ENCODE data around the gene CHRNA1.

Gene CHRNA1

DNA sequence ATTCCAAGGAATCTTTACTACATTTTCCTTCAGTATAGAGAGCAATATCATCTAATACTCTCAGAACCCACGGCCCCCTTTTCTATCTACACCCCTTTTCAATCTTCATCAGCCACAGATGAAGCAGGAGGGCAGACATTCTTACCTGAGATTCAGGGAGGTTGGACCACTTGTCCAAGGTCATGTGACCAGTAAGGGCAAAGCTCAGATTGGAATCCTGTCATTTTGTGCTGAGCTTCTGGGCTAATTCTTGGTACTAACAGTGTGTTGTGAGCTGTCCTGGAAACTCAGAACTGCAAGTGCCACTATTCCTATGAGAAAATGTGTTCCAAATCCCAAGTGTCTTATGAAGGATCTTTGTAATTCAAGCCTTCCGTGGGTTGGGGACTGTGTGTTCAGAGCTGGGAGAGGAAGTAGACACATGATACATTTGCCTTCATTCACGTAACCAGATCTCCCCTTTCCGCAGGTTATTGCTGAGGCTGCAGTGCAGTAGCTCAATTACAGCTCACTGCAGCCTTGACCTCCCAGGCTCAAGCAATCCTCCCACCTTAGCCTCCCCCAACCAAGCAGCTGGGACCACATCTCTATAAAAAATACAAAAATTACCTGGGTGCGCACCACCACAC, 3.3 kb downstream of the CHRNA1 start:
- DNase-seq (ENCODE audit: extremely low read depth, low read depth): no peak
- TF ChIP-seq, protein P1, sequence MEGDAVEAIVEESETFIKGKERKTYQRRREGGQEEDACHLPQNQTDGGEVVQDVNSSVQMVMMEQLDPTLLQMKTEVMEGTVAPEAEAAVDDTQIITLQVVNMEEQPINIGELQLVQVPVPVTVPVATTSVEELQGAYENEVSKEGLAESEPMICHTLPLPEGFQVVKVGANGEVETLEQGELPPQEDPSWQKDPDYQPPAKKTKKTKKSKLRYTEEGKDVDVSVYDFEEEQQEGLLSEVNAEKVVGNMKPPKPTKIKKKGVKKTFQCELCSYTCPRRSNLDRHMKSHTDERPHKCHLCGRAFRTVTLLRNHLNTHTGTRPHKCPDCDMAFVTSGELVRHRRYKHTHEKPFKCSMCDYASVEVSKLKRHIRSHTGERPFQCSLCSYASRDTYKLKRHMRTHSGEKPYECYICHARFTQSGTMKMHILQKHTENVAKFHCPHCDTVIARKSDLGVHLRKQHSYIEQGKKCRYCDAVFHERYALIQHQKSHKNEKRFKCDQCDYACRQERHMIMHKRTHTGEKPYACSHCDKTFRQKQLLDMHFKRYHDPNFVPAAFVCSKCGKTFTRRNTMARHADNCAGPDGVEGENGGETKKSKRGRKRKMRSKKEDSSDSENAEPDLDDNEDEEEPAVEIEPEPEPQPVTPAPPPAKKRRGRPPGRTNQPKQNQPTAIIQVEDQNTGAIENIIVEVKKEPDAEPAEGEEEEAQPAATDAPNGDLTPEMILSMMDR (IDR thresholded peaks at IDR 0.05; ENCODE audit: low read depth, low read length): no peak

DNA sequence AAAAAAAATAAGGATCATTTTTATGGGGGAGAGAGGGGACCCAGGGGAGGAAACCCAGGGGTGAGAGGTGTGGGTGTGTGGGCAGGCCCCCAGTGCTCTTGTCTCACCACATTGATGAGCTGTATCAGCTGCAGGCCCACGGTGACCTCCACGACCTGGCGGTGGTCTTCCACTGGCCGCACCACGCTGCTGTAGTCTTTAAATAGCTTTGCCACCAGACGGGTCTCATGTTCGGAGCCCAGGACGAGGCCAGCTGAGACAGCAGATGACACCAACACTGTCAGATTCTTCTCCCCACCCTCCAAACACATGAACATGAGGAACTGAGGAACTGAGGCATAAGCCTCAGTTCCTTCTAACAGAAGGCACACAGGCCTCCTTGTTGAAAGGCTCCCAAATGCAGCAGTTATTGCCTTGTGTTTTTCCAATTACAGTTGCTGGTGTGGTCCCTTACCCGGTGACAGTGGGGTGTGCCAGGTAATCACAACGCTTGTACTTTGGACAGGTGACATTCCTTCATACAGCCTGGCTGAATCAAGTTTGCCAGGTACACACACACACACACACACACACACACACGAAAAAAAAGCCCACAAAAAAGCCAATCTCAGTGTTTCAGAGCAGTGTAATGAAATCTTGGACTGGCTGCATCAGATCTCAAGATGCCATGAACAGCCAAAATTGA, 4.7 kb downstream of the CHRNA1 start:
- DNase-seq (ENCODE audit: extremely low read depth, low read depth): no peak
- TF ChIP-seq, protein P1 (IDR thresholded peaks at IDR 0.05; ENCODE audit: low read depth, low read length): no peak

DNA sequence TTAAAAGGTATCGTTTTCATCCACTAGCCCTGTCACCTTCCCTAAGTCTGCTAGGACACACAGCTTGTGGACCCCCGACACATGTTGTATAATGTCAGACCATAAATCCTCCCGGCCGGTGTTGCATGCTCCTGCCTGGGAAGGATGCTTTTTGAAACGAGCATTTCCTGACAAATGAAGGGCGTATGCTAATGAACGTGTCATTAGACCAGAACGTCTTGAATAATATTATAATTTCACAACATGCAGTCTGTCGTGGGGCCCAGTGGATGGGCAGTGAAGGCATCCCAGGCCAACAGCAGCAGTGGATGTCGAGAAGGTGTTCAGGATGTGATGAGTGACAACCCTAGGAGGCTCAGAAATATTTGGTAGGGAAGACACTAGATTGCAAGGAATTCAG, 7.5 kb downstream of the CHRNA1 start:
- no peak for DNase-seq (ENCODE audit: extremely low read depth, low read depth)
- TF ChIP-seq, protein P1 (IDR thresholded peaks at IDR 0.05; ENCODE audit: low read depth, low read length): no peak

DNA sequence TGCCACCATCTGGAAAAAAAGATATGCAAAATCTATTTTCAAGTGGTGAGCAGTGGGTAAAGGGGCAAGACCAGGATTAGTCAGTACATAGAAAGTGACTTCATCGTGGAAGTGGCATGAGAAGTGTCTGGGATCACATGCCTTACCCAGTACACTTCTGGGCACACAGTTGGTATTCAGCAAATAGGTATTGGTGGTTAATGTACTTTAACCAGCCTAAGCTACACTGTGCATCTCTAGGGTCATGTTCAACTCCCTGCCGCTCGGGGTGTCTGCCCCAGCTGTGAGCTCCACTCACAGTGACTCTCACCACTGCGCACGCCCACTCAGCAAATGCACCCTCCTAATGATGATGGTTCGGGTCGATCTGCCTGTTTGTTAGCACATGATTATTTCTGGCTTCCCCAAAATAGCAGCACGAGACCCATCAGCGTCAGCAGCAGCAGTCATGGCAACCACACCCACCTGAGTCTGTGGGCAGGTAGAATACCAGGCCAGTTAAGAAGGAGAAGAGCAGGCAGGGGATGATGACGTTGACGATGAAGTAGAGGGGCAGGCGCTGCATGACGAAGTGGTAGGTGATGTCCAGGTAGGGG, 11.1 kb downstream of the CHRNA1 start:
- TF ChIP-seq, protein P1 (IDR thresholded peaks at IDR 0.05; ENCODE audit: low read depth, low read length): no peak
- no peak for DNase-seq (ENCODE audit: extremely low read depth, low read depth)

DNA sequence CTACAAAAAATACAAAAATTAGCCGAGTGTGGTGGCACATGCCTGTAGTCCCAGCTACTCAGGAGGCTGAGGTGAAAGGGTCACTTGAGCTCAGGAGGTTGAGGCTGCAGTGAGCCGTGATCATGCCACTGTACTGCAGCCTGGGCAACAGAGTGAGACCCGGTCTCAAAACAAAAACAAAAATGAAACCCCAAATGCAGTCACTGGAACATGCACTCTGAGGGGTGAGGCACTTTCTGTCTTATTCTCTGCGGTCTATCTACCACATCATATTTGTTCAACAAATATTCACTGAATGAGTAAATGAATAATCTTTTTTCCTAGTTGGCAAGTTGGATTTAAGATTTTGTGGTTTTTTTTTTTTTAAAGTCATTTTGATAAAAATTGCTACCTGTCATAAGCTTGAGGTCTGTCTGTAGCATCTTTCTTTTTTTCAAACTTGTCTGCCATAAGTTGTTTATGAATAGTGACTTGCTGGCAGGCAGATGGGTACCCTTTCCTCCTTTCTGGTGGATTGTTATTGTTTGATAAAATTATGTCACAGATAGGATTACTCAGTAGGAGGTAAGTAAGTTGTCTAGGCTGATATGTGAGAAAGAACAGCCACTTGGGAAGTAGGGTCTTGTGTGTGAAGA, 11.8 kb downstream of the CHRNA1 start:
- DNase-seq (ENCODE audit: extremely low read depth, low read depth): no peak

DNA sequence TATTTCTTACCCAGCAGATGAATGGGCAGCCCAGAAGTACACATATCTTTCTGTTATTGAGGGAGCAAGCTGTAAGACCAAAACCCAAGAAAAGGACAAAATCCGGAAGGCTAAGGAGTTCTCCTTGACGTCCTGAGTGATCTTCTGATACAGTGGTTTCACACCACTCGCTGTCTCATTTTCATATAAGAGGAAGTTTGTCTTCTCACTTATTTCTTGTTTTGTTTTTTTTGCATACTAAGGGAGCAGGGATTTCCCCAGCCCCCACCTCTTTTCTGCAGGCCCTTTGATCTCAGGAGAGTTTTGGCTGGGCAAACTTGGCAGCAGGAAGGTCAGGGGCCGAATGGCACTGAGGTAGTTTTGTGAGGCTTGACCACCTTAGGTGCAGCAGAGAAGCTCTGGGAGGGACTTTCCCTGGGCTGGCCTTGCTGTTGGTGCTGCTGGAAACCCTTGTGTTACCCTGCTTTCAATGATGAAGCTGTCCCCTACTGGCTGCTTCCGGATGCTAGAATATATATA, 13.3 kb downstream of the CHRNA1 start:
- no peak for DNase-seq (ENCODE audit: extremely low read depth, low read depth)
- TF ChIP-seq, protein P1 (IDR thresholded peaks at IDR 0.05; ENCODE audit: low read depth, low read length): no peak

More for the DNA sequence above, 11.8 kb downstream of the CHRNA1 start:
- TF ChIP-seq, protein P1 (IDR thresholded peaks at IDR 0.05; ENCODE audit: low read depth, low read length): no peak
